Liver (tissue), 9 donors: ENCODE data around the gene DNAH17. TPM values are rescaled to one million over a fixed set of nuclear protein-coding genes. Genes with fewer than 3 reads are reported as not detected.

Experiments used
- DNase-seq: peaks from one replicate; pipeline ENCODE4 v3.0.0-alpha.2; 2017; ENCODE audit warnings: low spot score
- H3K27ac ChIP-seq, 2 donors: one replicate each; pipeline ENCODE4 v1.7.0; 2013; ENCODE audit warnings: inconsistent platforms in 2 of 2, low read length in 2 of 2, control low read depth in 1 of 2, low read depth in 1 of 2, mild to moderate bottlenecking in 1 of 2
- H3K27me3 ChIP-seq, 4 donors: one replicate each; pipeline versions ENCODE4 v1.6.1 to v1.7.0; 2013; ENCODE audit warnings: low read length in 3 of 4, inconsistent platforms in 1 of 4, mild to moderate bottlenecking in 1 of 4, moderate library complexity in 1 of 4; ENCODE audit not compliant: control insufficient read depth in 4 of 4, insufficient read depth in 4 of 4
- H3K36me3 ChIP-seq, 4 donors: one replicate each; pipeline versions ENCODE4 v1.6.1 to v1.7.0; 2013; ENCODE audit warnings: low read length in 3 of 4, mild to moderate bottlenecking in 3 of 4, low read depth in 1 of 4, moderate library complexity in 1 of 4; ENCODE audit not compliant: control insufficient read depth in 4 of 4, insufficient read depth in 3 of 4
- H3K4me1 ChIP-seq, 4 donors: one replicate each; pipeline versions ENCODE4 v1.6.1 to v1.7.0; 2013; ENCODE audit warnings: low read length in 3 of 4, mild to moderate bottlenecking in 3 of 4, moderate library complexity in 1 of 4; ENCODE audit not compliant: control insufficient read depth in 4 of 4, insufficient read depth in 4 of 4
- H3K4me3 ChIP-seq, 3 donors: one replicate each; pipeline versions ENCODE4 v1.6.1 to v1.7.0; 2013; ENCODE audit warnings: low read length in 3 of 3, control low read depth in 1 of 3, low read depth in 1 of 3, mild to moderate bottlenecking in 1 of 3
- H3K9ac ChIP-seq, 2 donors: one replicate each; pipeline ENCODE4 v1.7.0; 2013; ENCODE audit warnings: low read length in 2 of 2, mild to moderate bottlenecking in 2 of 2, moderate library complexity in 2 of 2, control low read depth in 1 of 2, low read depth in 1 of 2
- H3K9me3 ChIP-seq, 4 donors: one replicate each; pipeline versions ENCODE4 v1.6.1 to v1.7.0; 2013; ENCODE audit warnings: low read length in 3 of 4; ENCODE audit not compliant: control insufficient read depth in 4 of 4
- ATF3 ChIP-seq: IDR thresholded peaks from 2 replicates; pipeline ENCODE4 v1.6.1; 2016; ENCODE audit warnings: antibody characterized with exemption
- CTCF ChIP-seq: fragments of 150-350 bp; IDR thresholded peaks from 2 replicates; pipeline ENCODE4 v1.5.1; 2017; ENCODE audit warnings: improper control_type of control experiment, low read depth, low read length; ENCODE audit not compliant: missing input control
- EGR1 ChIP-seq, 2 donors: IDR thresholded peaks; 2 replicates each; pipeline ENCODE4 v1.6.1; 2016 to 2018; ENCODE audit warnings: antibody characterized with exemption in 2 of 2, low read depth in 2 of 2
- FOXA1 ChIP-seq: IDR thresholded peaks from 2 replicates; pipeline ENCODE4 v1.6.1; 2016; ENCODE audit warnings: antibody characterized with exemption
- FOXA2 ChIP-seq: IDR thresholded peaks from 2 replicates; pipeline ENCODE4 v1.6.1; 2016; ENCODE audit warnings: antibody characterized with exemption
- GABPA ChIP-seq, 2 donors: IDR thresholded peaks in 1 of 2; conservative IDR thresholded peaks in 1 of 2; 2 replicates each; pipeline ENCODE4 v1.6.1; 2016; ENCODE audit warnings: antibody characterized with exemption in 2 of 2, mild to moderate bottlenecking in 1 of 2, moderate library complexity in 1 of 2
- HNF4G ChIP-seq: IDR thresholded peaks from 2 replicates; pipeline ENCODE4 v1.6.1; 2016; ENCODE audit warnings: antibody characterized with exemption
- JUND ChIP-seq, 2 donors: IDR thresholded peaks; 2 replicates each; pipeline ENCODE4 v1.6.1; 2016; ENCODE audit warnings: antibody characterized with exemption in 2 of 2
- NR2F2 ChIP-seq: IDR thresholded peaks from 2 replicates; pipeline ENCODE4 v1.6.1; 2016; ENCODE audit warnings: antibody characterized with exemption
- REST ChIP-seq: IDR thresholded peaks from 2 replicates; pipeline ENCODE4 v1.6.1; 2016; ENCODE audit warnings: antibody characterized with exemption, mild to moderate bottlenecking
- RXRA ChIP-seq, 2 donors: IDR thresholded peaks; 2 replicates each; pipeline ENCODE4 v1.6.1; 2017 to 2018; ENCODE audit warnings: antibody characterized with exemption in 2 of 2, mild to moderate bottlenecking in 1 of 2
- SP1 ChIP-seq: IDR thresholded peaks from 2 replicates; pipeline ENCODE4 v1.6.1; 2018; ENCODE audit warnings: antibody characterized with exemption, mild to moderate bottlenecking
- TAF1 ChIP-seq: conservative IDR thresholded peaks from 2 replicates; pipeline ENCODE4 v1.6.1; 2016; ENCODE audit warnings: antibody characterized with exemption, mild to moderate bottlenecking
- YY1 ChIP-seq: IDR thresholded peaks from 2 replicates; pipeline ENCODE4 v1.6.1; 2016; ENCODE audit warnings: antibody characterized with exemption, mild to moderate bottlenecking
- WGBS: extraction: QIAGEN DNeasy Blood & Tissue Kit; methylation state at CpG from one replicate; pipeline ENCODE4 v1.1.7; 2013; 5-methylcytosine and 5-hydroxymethylcytosine counted together
- polyA plus RNA-seq, 2 donors: library from polyadenylated mRNA; stranded (reverse) in 1 of 2; unstranded in 1 of 2; fragments of 200-250 nt in 1 of 2; fragments of >200 nt in 1 of 2; fragmentation: Nextera tagmentation in 1 of 2; extraction: Ambion mirVana in 1 of 2; gene quantifications; one replicate each; pipeline versions ENCODE4 v1.2.1 to v1.2.3, GENCODE V29; 2013 to 2015
- total RNA-seq, 2 donors: library from RNA; depleted of rRNA; stranded (reverse); fragments of >200 nt; gene quantifications; one replicate each; pipeline ENCODE4 v1.2.3, GENCODE V29; 2014
- donor health status: healthy.
- donor health status: healthy.
- donor health status: healthy.
- donor health status: healthy.
- donor health status: healthy.

The DNAH17 gene
- total and polyA plus RNA-seq, 4 donors, result 0.09 to 0.79 TPM; not detected in 2

- WGBS, result 84% methylated on average over 5 of the region's 5 CpGs
Observed at GRCh38 chr17:78548725-78549124, 28.5 kb downstream of the DNAH17 start.

GRCh38 chr17:78547035-78547434 is 30.2 kb downstream of the DNAH17 start:
- Histone ChIP-seq H3K4me1 (no peaks in the 10 kb centered on the region), H3K9ac (no peak overlapping the region), H3K4me3 (no peak overlapping the region), H3K9me3 (peaks cover 0 to 3% (median 1%) of the 10 kb centered on the region in 4 donors), H3K27ac (no peak overlapping the region), H3K36me3 (no peaks in the 10 kb centered on the region), H3K27me3 (no peaks in the 10 kb centered on the region)
- 78% methylated on average over 1 of the region's 1 CpG for WGBS
- TF ChIP-seq HNF4G (no peak), CTCF (no peak), SP1 (no peak), FOXA2 (no peak), NR2F2 (no peak), JUND (IDR thresholded peaks at IDR 0.05) (no peak), TAF1 (no peak), RXRA (IDR thresholded peaks at IDR 0.05) (no peak)
- DNase-seq, result no peak

More at GRCh38 chr17:78548725-78549124, 28.5 kb downstream of the DNAH17 start:
- H3K27ac ChIP-seq, result no peak overlapping the region
- DNase-seq, result no peak
- H3K36me3 ChIP-seq, result no peaks in the 10 kb centered on the region
- H3K27me3 ChIP-seq, result no peaks in the 10 kb centered on the region
- no peak overlapping the region for H3K4me3 ChIP-seq
- H3K9ac ChIP-seq, result no peak overlapping the region
- peaks cover 0 to 3% (median 1%) of the 10 kb centered on the region in 4 donors for H3K9me3 ChIP-seq
- no peaks in the 10 kb centered on the region for H3K4me1 ChIP-seq
- TF ChIP-seq TAF1 (no peak), CTCF (no peak), RXRA (IDR thresholded peaks at IDR 0.05) (no peak), GABPA (IDR thresholded peaks at IDR 0.05 in 1 of 2, conservative IDR thresholded peaks at IDR 0.05 in 1 of 2) (no peak), JUND (IDR thresholded peaks at IDR 0.05) (no peak), REST (no peak), YY1 (no peak), FOXA1 (no peak), NR2F2 (no peak), FOXA2 (no peak), ATF3 (no peak), SP1 (no peak), EGR1 (IDR thresholded peaks at IDR 0.05; ENCODE audit: low read depth in 2 of 2) (no peak)
